ENCODE measurements around the gene PTPRB. TPM values are rescaled to one million over a fixed set of nuclear protein-coding genes. Genes with fewer than 3 reads are reported as not detected.

PTPRB gene
- polyA plus RNA-seq, 2 of the 4 experiments (the other 2 are of a cell fraction): 0.34 to 0.57 TPM

DNA sequence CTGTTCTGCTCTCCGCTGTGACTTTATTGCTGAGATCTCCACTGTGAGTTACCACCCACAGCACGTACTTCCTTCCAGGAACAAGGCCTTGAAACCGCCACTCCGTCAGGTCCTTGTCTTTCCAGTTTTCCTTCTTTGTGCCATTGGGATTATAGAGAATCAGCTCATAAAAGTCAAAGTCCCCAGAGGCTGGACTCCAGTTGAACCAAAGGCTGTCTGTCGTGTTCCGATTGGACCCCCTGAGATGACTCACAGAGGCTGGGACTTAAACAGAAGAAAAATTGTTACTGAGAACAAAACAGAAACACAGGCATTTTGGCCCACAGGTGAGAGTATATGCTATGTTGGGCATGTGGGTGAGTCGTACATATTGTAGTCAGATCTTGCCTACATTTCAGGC is 76.6 kb downstream of the PTPRB start:
- Histone ChIP-seq H3K4me3 (no peak overlapping the region), H3K9me3 (no peaks in the 10 kb centered on the region), H3K4me1 (no peaks in the 10 kb centered on the region), H3K4me2 (no peak overlapping the region), H3K27ac (no peak overlapping the region)
- ATAC-seq (no peak), DNase-seq (ENCODE audit: low read depth in 1 of 2, low spot score in 1 of 2) (no peak), FAIRE-seq (no peak)
- TF ChIP-seq TP53 (CRISPR knock-in tag; IDR thresholded peaks at IDR 0.05) (no peak), BHLHE40 (IDR thresholded peaks at IDR 0.05; ENCODE audit: low read depth, low read length) (no peak), ZNF302 (CRISPR knock-in tag; IDR thresholded peaks at IDR 0.05) (no peak), FOXS1 (CRISPR knock-in tag; IDR thresholded peaks at IDR 0.05) (no peak), HES2 (IDR thresholded peaks at IDR 0.05) (no peak), GATA3 (IDR thresholded peaks at IDR 0.05; ENCODE audit: borderline replicate concordance) (no peak), HOXA7 (CRISPR knock-in tag; IDR thresholded peaks at IDR 0.05) (no peak)
- TF ChIP-seq, protein P1, sequence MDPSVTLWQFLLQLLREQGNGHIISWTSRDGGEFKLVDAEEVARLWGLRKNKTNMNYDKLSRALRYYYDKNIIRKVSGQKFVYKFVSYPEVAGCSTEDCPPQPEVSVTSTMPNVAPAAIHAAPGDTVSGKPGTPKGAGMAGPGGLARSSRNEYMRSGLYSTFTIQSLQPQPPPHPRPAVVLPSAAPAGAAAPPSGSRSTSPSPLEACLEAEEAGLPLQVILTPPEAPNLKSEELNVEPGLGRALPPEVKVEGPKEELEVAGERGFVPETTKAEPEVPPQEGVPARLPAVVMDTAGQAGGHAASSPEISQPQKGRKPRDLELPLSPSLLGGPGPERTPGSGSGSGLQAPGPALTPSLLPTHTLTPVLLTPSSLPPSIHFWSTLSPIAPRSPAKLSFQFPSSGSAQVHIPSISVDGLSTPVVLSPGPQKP (IDR thresholded peaks at IDR 0.05; ENCODE audit: low read depth, low read length): no peak
- ChIA-PET CTCF (interaction anchor here (0.9 to 1.7 kb wide), 4 partner anchors 19 to 681 kb away, joined by 3 to 5 read pairs (median 4); no protein-coding TSS in a partner anchor), POLR2A (no interaction called here)
- WGBS (ENCODE audit: missing lambda C conversion rate): 70% methylated on average over 7 of the region's 7 CpGs

GRCh38 chr12:70559390-70559789 is 77.8 kb downstream of the PTPRB start:
- WGBS (ENCODE audit: missing lambda C conversion rate): 38% methylated on average over 5 of the region's 5 CpGs
- H3K27ac ChIP-seq: no peak overlapping the region
- ATAC-seq: no peak
- H3K4me1 ChIP-seq: no peaks in the 10 kb centered on the region
- H3K4me2 ChIP-seq: no peak overlapping the region
- no peak for TF ChIP-seq CTCF (IDR thresholded peaks at IDR 0.05)
- no peak for TF ChIP-seq TFCP2L1 (CRISPR knock-in tag; IDR thresholded peaks at IDR 0.05)
- TF ChIP-seq MAFK (IDR thresholded peaks at IDR 0.05; ENCODE audit: partially characterized antibody): peak; percentile 50
- ChIA-PET POLR2A (no interaction called here), CTCF (interaction anchor here (0.7 to 1.7 kb wide), 3 partner anchors 17 to 162 kb away, joined by 3 to 4 read pairs (median 4); no protein-coding TSS in a partner anchor)
- H3K9me3 ChIP-seq: no peaks in the 10 kb centered on the region
- no peak for FAIRE-seq
- DNase-seq (ENCODE audit: low read depth in 1 of 2, low spot score in 1 of 2): no peak
- no peak overlapping the region for H3K4me3 ChIP-seq

GRCh38 chr12:70557583-70558191 is 79.5 kb downstream of the PTPRB start:
- FAIRE-seq (no peak), DNase-seq (ENCODE audit: low read depth in 1 of 2, low spot score in 1 of 2) (no peak), ATAC-seq (no peak)
- Histone ChIP-seq H3K4me2 (no peak overlapping the region), H3K4me1 (no peaks in the 10 kb centered on the region), H3K27ac (no peak overlapping the region), H3K4me3 (no peak overlapping the region), H3K9me3 (no peaks in the 10 kb centered on the region)
- ChIA-PET CTCF (interaction anchor here (0.8 to 1.1 kb wide), 2 partner anchors 172 to 678 kb away, joined by 3 read pairs; no protein-coding TSS in a partner anchor), POLR2A (no interaction called here)
- TF ChIP-seq, protein P2, sequence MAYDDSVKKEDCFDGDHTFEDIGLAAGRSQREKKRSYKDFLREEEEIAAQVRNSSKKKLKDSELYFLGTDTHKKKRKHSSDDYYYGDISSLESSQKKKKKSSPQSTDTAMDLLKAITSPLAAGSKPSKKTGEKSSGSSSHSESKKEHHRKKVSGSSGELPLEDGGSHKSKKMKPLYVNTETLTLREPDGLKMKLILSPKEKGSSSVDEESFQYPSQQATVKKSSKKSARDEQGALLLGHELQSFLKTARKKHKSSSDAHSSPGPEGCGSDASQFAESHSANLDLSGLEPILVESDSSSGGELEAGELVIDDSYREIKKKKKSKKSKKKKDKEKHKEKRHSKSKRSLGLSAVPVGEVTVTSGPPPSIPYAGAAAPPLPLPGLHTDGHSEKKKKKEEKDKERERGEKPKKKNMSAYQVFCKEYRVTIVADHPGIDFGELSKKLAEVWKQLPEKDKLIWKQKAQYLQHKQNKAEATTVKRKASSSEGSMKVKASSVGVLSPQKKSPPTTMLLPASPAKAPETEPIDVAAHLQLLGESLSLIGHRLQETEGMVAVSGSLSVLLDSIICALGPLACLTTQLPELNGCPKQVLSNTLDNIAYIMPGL (CRISPR knock-in tag; IDR thresholded peaks at IDR 0.05; ENCODE audit: borderline replicate concordance): no peak
- TF ChIP-seq ZNF302 (CRISPR knock-in tag; IDR thresholded peaks at IDR 0.05) (no peak), HOXB13 (CRISPR knock-in tag; IDR thresholded peaks at IDR 0.05; ENCODE audit: low read depth) (no peak), CHD4 (IDR thresholded peaks at IDR 0.05; ENCODE audit: borderline replicate concordance) (no peak), JUN (IDR thresholded peaks at IDR 0.05) (no peak), POLR2AphosphoS2 (conservative IDR thresholded peaks at IDR 0.05; ENCODE audit: low read length) (no peak), HDAC2 (IDR thresholded peaks at IDR 0.05) (no peak)
- TF ChIP-seq, protein P3, sequence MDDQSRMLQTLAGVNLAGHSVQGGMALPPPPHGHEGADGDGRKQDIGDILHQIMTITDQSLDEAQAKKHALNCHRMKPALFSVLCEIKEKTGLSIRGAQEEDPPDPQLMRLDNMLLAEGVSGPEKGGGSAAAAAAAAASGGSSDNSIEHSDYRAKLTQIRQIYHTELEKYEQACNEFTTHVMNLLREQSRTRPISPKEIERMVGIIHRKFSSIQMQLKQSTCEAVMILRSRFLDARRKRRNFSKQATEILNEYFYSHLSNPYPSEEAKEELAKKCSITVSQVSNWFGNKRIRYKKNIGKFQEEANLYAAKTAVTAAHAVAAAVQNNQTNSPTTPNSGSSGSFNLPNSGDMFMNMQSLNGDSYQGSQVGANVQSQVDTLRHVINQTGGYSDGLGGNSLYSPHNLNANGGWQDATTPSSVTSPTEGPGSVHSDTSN (IDR thresholded peaks at IDR 0.05): no peak
- WGBS (ENCODE audit: missing lambda C conversion rate): 44% methylated on average over 4 of the region's 4 CpGs
